NCI-H2029 treated with DMSO at 0.1 percent for 48 hours (cell line): ENCODE data around the gene NIF3L1.
"Not testable (repeated sequence)": the region's sequence is repeated elsewhere in the genome, so short reads cannot be mapped to it uniquely, and the experiment has no call there.

Source experiments
- DNase-seq: peaks from one replicate; lab custom pipeline; 2025; lab: John Stamatoyannopoulos, UW

The NIF3L1 gene

GRCh38 chr2:200873560-200873959 lies 15.6 kb upstream of the NIF3L1 start:
- no peak for DNase-seq

GRCh38 chr2:200877443-200877842 lies 11.7 kb upstream of the NIF3L1 start:
- no peak for DNase-seq

GRCh38 chr2:200878289-200878880 lies 10.8 kb upstream of the NIF3L1 start:
- no peak for DNase-seq

GRCh38 chr2:200881715-200882249 lies 7.4 kb upstream of the NIF3L1 start:
- DNase-seq: not testable (repeated sequence)

- DNase-seq: no peak
Measured at GRCh38 chr2:200899482-200899881, 10.3 kb downstream of the NIF3L1 start.

GRCh38 chr2:200901459-200902072 lies 12.4 kb downstream of the NIF3L1 start:
- peak; percentile 7 for DNase-seq

- DNase-seq: peak; percentile 16
Measured at GRCh38 chr2:200905618-200906296, 16.6 kb downstream of the NIF3L1 start.

GRCh38 chr2:200909958-200910357 lies 20.8 kb downstream of the NIF3L1 start:
- no peak for DNase-seq

GRCh38 chr2:200913654-200914053 lies 24.5 kb downstream of the NIF3L1 start:
- no peak for DNase-seq

- DNase-seq: no peak
Measured at GRCh38 chr2:200922439-200922838, 33.3 kb downstream of the NIF3L1 start.

- no peak for DNase-seq
Measured at GRCh38 chr2:200929334-200930249, 40.4 kb downstream of the NIF3L1 start.

GRCh38 chr2:200930947-200931626 lies 41.9 kb downstream of the NIF3L1 start:
- DNase-seq: no peak

GRCh38 chr2:200939832-200940231 lies 50.7 kb downstream of the NIF3L1 start:
- DNase-seq: no peak

- DNase-seq: no peak
Measured at GRCh38 chr2:200943527-200944105, 54.4 kb downstream of the NIF3L1 start.

GRCh38 chr2:200944467-200945394 lies 55.6 kb downstream of the NIF3L1 start:
- no peak for DNase-seq

GRCh38 chr2:200945395-200945729 lies 56.2 kb downstream of the NIF3L1 start:
- DNase-seq: no peak

GRCh38 chr2:200950378-200950777 lies 61.2 kb downstream of the NIF3L1 start:
- DNase-seq: no peak
